Thyroid gland (tissue), 4 donors: ENCODE data around the gene FOXP1.

Experiments used
- POLR2A ChIP-seq, 2 donors: fragments of 450-650 bp; IDR thresholded peaks; one replicate each; pipeline ENCODE4 v1.6.1; 2017; ENCODE audit warnings: antibody characterized with exemption in 2 of 2, mild to moderate bottlenecking in 2 of 2, moderate library complexity in 1 of 2
- TF ChIP-seq, protein P1 (sequence below), 6 experiments: fragments of 200-600 bp in 3 of 6; fragments of 450-650 bp in 3 of 6; sonication (generic) in 3 of 6; IDR thresholded peaks; one replicate each; pipeline ENCODE4 v1.5.1; 2016 to 2019; ENCODE audit warnings: antibody characterized with exemption in 6 of 6, mild to moderate bottlenecking in 2 of 6, inconsistent platforms in 1 of 6, moderate library complexity in 1 of 6

DNA sequence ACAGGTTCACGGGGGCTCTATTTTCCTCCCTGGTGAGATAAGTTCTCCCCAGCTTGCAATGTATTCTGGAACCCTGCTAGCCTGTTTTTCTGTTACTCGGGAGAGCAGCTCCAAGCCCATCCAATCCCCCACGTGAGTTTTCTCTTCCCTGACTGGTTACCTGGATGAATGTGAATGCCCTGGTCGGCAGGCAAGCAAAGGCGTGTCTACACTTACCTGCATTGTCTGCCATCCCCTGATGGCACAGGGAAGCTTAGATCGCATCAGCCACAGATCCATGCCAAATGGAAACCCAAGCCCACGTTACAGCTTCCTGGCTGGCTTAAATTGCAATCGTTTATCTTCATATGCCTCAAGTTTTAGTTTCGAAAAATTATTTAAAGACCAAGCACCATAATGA is 149.9 kb downstream of the FOXP1 start:
- TF ChIP-seq, protein P1, sequence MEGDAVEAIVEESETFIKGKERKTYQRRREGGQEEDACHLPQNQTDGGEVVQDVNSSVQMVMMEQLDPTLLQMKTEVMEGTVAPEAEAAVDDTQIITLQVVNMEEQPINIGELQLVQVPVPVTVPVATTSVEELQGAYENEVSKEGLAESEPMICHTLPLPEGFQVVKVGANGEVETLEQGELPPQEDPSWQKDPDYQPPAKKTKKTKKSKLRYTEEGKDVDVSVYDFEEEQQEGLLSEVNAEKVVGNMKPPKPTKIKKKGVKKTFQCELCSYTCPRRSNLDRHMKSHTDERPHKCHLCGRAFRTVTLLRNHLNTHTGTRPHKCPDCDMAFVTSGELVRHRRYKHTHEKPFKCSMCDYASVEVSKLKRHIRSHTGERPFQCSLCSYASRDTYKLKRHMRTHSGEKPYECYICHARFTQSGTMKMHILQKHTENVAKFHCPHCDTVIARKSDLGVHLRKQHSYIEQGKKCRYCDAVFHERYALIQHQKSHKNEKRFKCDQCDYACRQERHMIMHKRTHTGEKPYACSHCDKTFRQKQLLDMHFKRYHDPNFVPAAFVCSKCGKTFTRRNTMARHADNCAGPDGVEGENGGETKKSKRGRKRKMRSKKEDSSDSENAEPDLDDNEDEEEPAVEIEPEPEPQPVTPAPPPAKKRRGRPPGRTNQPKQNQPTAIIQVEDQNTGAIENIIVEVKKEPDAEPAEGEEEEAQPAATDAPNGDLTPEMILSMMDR (IDR thresholded peaks at IDR 0.05), result no peak
- TF ChIP-seq POLR2A (IDR thresholded peaks at IDR 0.05), result no peak
